A549 (cell line): ENCODE measurements around the gene SNRNP40. TPM values are rescaled to one million over a fixed set of nuclear protein-coding genes. Genes with fewer than 3 reads are reported as not detected.

Experiments
- ATAC-seq, 2 experiments: fragments of 200-7000 bp in 1 of 2; fragments of >200 bp in 1 of 2; cut with Nextera tagmentation in 1 of 2; cut with Tn5 transposase in 1 of 2; 3 replicates each; pipeline versions ENCODE4 v1.8.0 to v1.9.1; 2018 to 2020; ENCODE audit warnings: mild to moderate bottlenecking in 1 of 2, moderate library complexity in 1 of 2
- CTCF ChIA-PET: fragments of 300-600 bp; sonication (Branson Sonifier 250); formaldehyde crosslinking; extraction: SDS; loops from one replicate; lab custom pipeline; 2021; ENCODE audit warnings: antibody characterized with exemption, inconsistent platforms; lab: Yijun Ruan, JAX
- POLR2A ChIA-PET: fragments of 350-600 bp; formaldehyde crosslinking; extraction: SDS; loops from one replicate; lab custom pipeline; 2021; ENCODE audit warnings: antibody characterized with exemption, inconsistent platforms; lab: Yijun Ruan, JAX
- DNase-seq, 2 experiments: peaks; one replicate each; pipeline versions ENCODE4 v3.0.0 to v3.0.0-alpha.2; 2011 to 2016; ENCODE audit warnings: low read depth in 1 of 2, low spot score in 1 of 2
- FAIRE-seq: peaks from 2 replicates; lab custom pipeline; 2011; peaks lifted over from hg19 to GRCh38; lab: Jason Lieb, UNC
- H3K27ac ChIP-seq, 2 experiments: fragments of >200 bp; sonication (Bioruptor Twin); formaldehyde crosslinking; 3 replicates each; pipeline ENCODE4 v1.5.1; 2016 to 2017
- H3K4me1 ChIP-seq: fragments of >200 bp; sonication (Bioruptor Twin); formaldehyde crosslinking; 3 replicates; pipeline ENCODE4 v1.6.1; 2016
- H3K4me2 ChIP-seq: fragments of >200 bp; sonication (Bioruptor Twin); formaldehyde crosslinking; 3 replicates; pipeline ENCODE4 v1.6.1; 2016
- H3K4me3 ChIP-seq: fragments of >200 bp; sonication (Bioruptor Twin); formaldehyde crosslinking; 3 replicates; pipeline ENCODE4 v1.5.1; 2016
- H3K9me3 ChIP-seq: fragments of >200 bp; sonication (Bioruptor Twin); formaldehyde crosslinking; 3 replicates; pipeline ENCODE4 v1.6.1; 2016
- CBX8 ChIP-seq: fragments of 200-600 bp; sonication (generic); IDR thresholded peaks from 2 replicates; pipeline ENCODE4 v1.6.1; 2016
- EHF ChIP-seq: fragments of 250-450 bp; sonication (Bioruptor Pico); IDR thresholded peaks from 2 replicates; pipeline ENCODE4 v1.5.0; 2020; ENCODE audit warnings: mild to moderate bottlenecking
- ELK1 ChIP-seq: fragments of 150-350 bp; IDR thresholded peaks from 2 replicates; pipeline ENCODE4 v1.6.1; 2014; ENCODE audit warnings: low read depth, mild to moderate bottlenecking, low read length
- EP300 ChIP-seq, 2 experiments: fragments of >200 bp; sonication (Bioruptor Twin); formaldehyde crosslinking; IDR thresholded peaks; 2 replicates in 1 of 2; 3 replicates in 1 of 2; pipeline ENCODE4 v1.6.1; 2016 to 2017
- HOXB13 ChIP-seq: fragments of 250-450 bp; sonication (Bioruptor Pico); IDR thresholded peaks from 2 replicates; pipeline ENCODE4 v1.5.0; 2020; ENCODE audit warnings: low read depth, mild to moderate bottlenecking, moderate library complexity
- HOXB5 ChIP-seq: fragments of 250-450 bp; sonication (Bioruptor Pico); IDR thresholded peaks from 2 replicates; pipeline ENCODE4 v1.5.0; 2020; ENCODE audit warnings: mild to moderate bottlenecking, moderate library complexity
- NFE2L2 ChIP-seq: fragments of 150-350 bp; conservative IDR thresholded peaks from 2 replicates; pipeline ENCODE4 v1.6.1; 2014; ENCODE audit warnings: low read length
- PBX3 ChIP-seq: IDR thresholded peaks from 2 replicates; pipeline ENCODE4 v1.6.1; 2012
- POLR2A ChIP-seq: IDR thresholded peaks from 2 replicates; pipeline ENCODE4 v1.6.1; 2012; ENCODE audit warnings: mild to moderate bottlenecking, low read length
- RAD21 ChIP-seq, 2 experiments: fragments of >200 bp in 1 of 2; sonication (Bioruptor Twin) in 1 of 2; formaldehyde crosslinking in 1 of 2; IDR thresholded peaks in 1 of 2; conservative IDR thresholded peaks in 1 of 2; 2 replicates in 1 of 2; 3 replicates in 1 of 2; pipeline ENCODE4 v1.6.1; 2012 to 2018; ENCODE audit warnings: inconsistent platforms in 1 of 2
- RCOR1 ChIP-seq: fragments of 150-350 bp; IDR thresholded peaks from 2 replicates; pipeline ENCODE4 v1.6.1; 2014; ENCODE audit warnings: antibody characterized with exemption, low read length, low read depth
- SMC3 ChIP-seq: fragments of >200 bp; sonication (Bioruptor Twin); formaldehyde crosslinking; IDR thresholded peaks from 3 replicates; pipeline ENCODE4 v1.6.1; 2018; ENCODE audit warnings: inconsistent platforms
- TP53 ChIP-seq: fragments of 250-450 bp; sonication (Bioruptor Pico); IDR thresholded peaks from 2 replicates; pipeline ENCODE4 v1.5.0; 2021; ENCODE audit warnings: mild to moderate bottlenecking, moderate library complexity
- ZFP36 ChIP-seq: fragments of 450-650 bp; IDR thresholded peaks from 2 replicates; pipeline ENCODE4 v1.6.1; 2014; ENCODE audit warnings: borderline replicate concordance; ENCODE audit not compliant: partially characterized antibody
- WGBS: methylation state at CpG from one replicate; pipeline ENCODE4 v1.1.6; 2017; ENCODE audit errors: missing lambda C conversion rate; 5-methylcytosine and 5-hydroxymethylcytosine counted together
- polyA plus RNA-seq, 4 experiments: library from polyadenylated mRNA; depleted of rRNA in 3 of 4; stranded (reverse); fragments of >200 nt; fragmentation: RNase III in 1 of 4; extraction: RNeasy Plus Mini Kit Qiagen cat#74134 plus additional on column Dnase treatment in 1 of 4; gene quantifications; 2 replicates in 3 of 4; 3 replicates in 1 of 4; pipeline ENCODE4 v1.2.3, GENCODE V29; 2011 to 2017
- TF ChIP-seq, protein P1 (sequence below): fragments of >200 bp; sonication (Bioruptor Twin); formaldehyde crosslinking; IDR thresholded peaks from 2 replicates; pipeline ENCODE4 v1.6.1; 2016
- TF ChIP-seq, protein P2 (sequence below): fragments of >200 bp; sonication (Bioruptor Twin); formaldehyde crosslinking; IDR thresholded peaks from 3 replicates; pipeline ENCODE4 v1.5.1; 2016
- TF ChIP-seq, protein P3 (sequence below): fragments of 450-650 bp; IDR thresholded peaks from 2 replicates; pipeline ENCODE4 v1.6.1; 2014; ENCODE audit warnings: antibody characterized with exemption

SNRNP40 gene
- polyA plus RNA-seq, 2 of the 4 experiments (the other 2 are of a cell fraction), result 47.4 to 72.5 TPM

- TF ChIP-seq ELK1, result no peak
Observed at GRCh38 chr1:31336687-31337467, 40.3 kb upstream of the SNRNP40 start (continued).

- Histone ChIP-seq H3K4me3 (no peak overlapping the region), H3K27ac (no peak overlapping the region), H3K9me3 (no peaks in the 10 kb centered on the region), H3K4me2 (no peak overlapping the region), H3K4me1 (no peaks in the 10 kb centered on the region)
- DNase-seq, result peak; percentile 7 to 45
- POLR2A ChIA-PET, result no interaction called here
- no peak for FAIRE-seq
- CTCF ChIA-PET, result interaction anchor here (1.2 to 5.2 kb wide), 3 partner anchors 13 to 214 kb away, joined by 4 to 69 read pairs (median 6); no protein-coding TSS in a partner anchor
- peak in 1 of 2 experiments; percentile 61; a peak in 3 of 6 replicates for ATAC-seq
- TF ChIP-seq ZFP36 (no peak), CBX8 (no peak), SMC3 (peak; percentile 59), NFE2L2 (no peak), HOXB13 (CRISPR knock-in tag) (no peak), PBX3 (no peak), RAD21 (conservative IDR thresholded peaks at IDR 0.05 in 1 of 2, IDR thresholded peaks at IDR 0.05 in 1 of 2) (peak; percentile 61 to 62), HOXB5 (CRISPR knock-in tag) (no peak), TP53 (CRISPR knock-in tag) (no peak), ELK1 (no peak), POLR2A (no peak)
- TF ChIP-seq, protein P1, sequence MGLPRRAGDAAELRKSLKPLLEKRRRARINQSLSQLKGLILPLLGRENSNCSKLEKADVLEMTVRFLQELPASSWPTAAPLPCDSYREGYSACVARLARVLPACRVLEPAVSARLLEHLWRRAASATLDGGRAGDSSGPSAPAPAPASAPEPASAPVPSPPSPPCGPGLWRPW, result no peak
- TF ChIP-seq, protein P2, sequence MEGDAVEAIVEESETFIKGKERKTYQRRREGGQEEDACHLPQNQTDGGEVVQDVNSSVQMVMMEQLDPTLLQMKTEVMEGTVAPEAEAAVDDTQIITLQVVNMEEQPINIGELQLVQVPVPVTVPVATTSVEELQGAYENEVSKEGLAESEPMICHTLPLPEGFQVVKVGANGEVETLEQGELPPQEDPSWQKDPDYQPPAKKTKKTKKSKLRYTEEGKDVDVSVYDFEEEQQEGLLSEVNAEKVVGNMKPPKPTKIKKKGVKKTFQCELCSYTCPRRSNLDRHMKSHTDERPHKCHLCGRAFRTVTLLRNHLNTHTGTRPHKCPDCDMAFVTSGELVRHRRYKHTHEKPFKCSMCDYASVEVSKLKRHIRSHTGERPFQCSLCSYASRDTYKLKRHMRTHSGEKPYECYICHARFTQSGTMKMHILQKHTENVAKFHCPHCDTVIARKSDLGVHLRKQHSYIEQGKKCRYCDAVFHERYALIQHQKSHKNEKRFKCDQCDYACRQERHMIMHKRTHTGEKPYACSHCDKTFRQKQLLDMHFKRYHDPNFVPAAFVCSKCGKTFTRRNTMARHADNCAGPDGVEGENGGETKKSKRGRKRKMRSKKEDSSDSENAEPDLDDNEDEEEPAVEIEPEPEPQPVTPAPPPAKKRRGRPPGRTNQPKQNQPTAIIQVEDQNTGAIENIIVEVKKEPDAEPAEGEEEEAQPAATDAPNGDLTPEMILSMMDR, result peak; percentile 60
- TF ChIP-seq, protein P3, sequence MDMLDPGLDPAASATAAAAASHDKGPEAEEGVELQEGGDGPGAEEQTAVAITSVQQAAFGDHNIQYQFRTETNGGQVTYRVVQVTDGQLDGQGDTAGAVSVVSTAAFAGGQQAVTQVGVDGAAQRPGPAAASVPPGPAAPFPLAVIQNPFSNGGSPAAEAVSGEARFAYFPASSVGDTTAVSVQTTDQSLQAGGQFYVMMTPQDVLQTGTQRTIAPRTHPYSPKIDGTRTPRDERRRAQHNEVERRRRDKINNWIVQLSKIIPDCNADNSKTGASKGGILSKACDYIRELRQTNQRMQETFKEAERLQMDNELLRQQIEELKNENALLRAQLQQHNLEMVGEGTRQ, result no peak
Observed at GRCh38 chr1:31335007-31335406, 38.4 kb upstream of the SNRNP40 start.

DNA sequence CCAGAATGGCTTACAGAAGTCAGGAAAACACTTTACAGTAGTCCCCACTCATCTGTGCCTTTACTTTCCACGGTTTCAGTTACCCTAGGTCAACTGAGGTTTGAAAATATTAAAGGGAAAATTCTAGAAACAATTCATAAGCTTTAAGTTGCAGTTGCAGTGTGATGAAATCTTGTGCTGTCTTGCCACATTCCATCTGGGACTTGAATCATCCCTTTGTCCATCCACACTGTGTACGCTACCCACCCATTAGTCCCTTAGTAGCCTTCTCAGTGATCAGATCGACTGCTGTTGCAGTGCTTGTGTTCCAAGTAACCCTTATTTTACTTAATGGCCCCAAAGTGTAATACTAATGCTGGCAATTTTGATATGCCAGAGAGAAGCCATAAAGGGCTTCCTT is 30.8 kb upstream of the SNRNP40 start:
- Histone ChIP-seq H3K27ac (peak overlapping the region in 1 of 2 experiments; percentile 42; a peak in 1 of 6 replicates), H3K4me3 (no peak overlapping the region), H3K9me3 (no peaks in the 10 kb centered on the region), H3K4me2 (no peak overlapping the region)
- FAIRE-seq, result no peak
- 73% methylated on average over 3 of the region's 3 CpGs for WGBS
- ATAC-seq, result no peak
- CTCF ChIA-PET, result interaction anchor here (4.4 kb wide), 1 partner anchor 143 kb away, joined by 24 read pairs; no protein-coding TSS in a partner anchor
- no peak for DNase-seq
- POLR2A ChIA-PET, result no interaction called here
- no peak for TF ChIP-seq EHF (CRISPR knock-in tag)
- no peak for TF ChIP-seq RCOR1
- TF ChIP-seq EP300 (IDR thresholded peaks at IDR 0.05), result no peak
- TF ChIP-seq, all 56 proteins: peak for 0
- H3K4me1 ChIP-seq, result no peaks in the 10 kb centered on the region; the same call in 2 of the 3 replicates
